Prostate gland (tissue), 2 donors: ENCODE data around the gene TRPM3.

Experiments used
- CTCF ChIP-seq, 4 experiments: fragments of 200-600 bp in 2 of 4; fragments of 450-650 bp in 2 of 4; sonication (generic) in 2 of 4; IDR thresholded peaks; 1 replicate in 3 of 4; 2 replicates in 1 of 4; pipeline ENCODE4 v1.5.1; 2016 to 2019; ENCODE audit warnings: antibody characterized with exemption in 4 of 4, mild to moderate bottlenecking in 2 of 4, moderate library complexity in 2 of 4
- POLR2A ChIP-seq: fragments of 450-650 bp; IDR thresholded peaks from one replicate; pipeline ENCODE4 v1.6.1; 2016; ENCODE audit warnings: antibody characterized with exemption, mild to moderate bottlenecking

DNA sequence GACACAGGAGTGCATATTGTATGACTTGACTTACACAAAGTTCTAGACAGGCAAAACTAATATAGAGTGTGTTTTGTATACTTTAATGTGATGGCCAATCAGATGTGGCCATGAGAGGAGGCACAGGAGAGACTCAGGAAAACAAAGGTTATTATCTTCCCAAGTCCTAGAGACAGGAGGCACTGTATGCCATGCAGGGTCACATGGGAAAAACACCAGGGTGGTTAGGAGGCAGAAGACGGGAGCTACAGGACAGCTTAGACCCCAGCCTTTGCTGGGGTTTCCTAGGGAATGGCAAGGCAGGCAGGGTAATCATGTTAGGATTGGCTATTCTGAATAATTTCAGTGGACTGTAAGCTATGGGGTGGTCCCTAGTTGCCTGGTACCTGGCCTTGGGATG is 16.2 kb downstream of the TRPM3 start:
- TF ChIP-seq CTCF (IDR thresholded peaks at IDR 0.05): no peak
- TF ChIP-seq POLR2A: no peak
